ENCODE measurements around the gene CLEC4C.
"Not testable (repeated sequence)": the region's sequence is repeated elsewhere in the genome, so short reads cannot be mapped to it uniquely, and the experiment has no call there.

The CLEC4C gene, protein sequence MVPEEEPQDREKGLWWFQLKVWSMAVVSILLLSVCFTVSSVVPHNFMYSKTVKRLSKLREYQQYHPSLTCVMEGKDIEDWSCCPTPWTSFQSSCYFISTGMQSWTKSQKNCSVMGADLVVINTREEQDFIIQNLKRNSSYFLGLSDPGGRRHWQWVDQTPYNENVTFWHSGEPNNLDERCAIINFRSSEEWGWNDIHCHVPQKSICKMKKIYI

GRCh38 chr12:7747246-7747645 is at the start of gene CLEC4C:
Gene CLEC4C, minus strand, starts transcription at chr12:7747375. Its CDS starts 27 bp downstream, at chr12:7747348.
- DNase-seq (ENCODE audit: low spot score): no peak

DNA sequence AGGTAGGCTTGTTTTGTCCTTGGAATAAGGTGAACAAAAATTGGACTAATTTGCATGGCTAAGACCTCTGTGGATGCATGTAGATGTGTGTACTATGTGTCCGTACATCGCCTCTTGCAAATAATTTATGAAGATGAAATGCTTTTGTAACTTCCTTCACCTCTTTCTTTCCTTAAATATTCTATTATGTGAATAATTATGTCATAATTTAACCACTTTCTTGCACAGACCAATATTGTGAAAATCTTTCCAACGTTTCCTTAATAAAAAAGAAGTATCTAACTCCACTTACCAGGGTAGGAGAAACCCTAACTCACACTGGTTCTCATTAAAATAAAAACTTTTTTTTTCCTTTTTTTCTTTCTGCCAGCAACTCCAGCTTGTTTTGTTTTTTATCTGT is 46.0 kb upstream of the CLEC4C start:
- no peak for DNase-seq (ENCODE audit: low spot score)

DNA sequence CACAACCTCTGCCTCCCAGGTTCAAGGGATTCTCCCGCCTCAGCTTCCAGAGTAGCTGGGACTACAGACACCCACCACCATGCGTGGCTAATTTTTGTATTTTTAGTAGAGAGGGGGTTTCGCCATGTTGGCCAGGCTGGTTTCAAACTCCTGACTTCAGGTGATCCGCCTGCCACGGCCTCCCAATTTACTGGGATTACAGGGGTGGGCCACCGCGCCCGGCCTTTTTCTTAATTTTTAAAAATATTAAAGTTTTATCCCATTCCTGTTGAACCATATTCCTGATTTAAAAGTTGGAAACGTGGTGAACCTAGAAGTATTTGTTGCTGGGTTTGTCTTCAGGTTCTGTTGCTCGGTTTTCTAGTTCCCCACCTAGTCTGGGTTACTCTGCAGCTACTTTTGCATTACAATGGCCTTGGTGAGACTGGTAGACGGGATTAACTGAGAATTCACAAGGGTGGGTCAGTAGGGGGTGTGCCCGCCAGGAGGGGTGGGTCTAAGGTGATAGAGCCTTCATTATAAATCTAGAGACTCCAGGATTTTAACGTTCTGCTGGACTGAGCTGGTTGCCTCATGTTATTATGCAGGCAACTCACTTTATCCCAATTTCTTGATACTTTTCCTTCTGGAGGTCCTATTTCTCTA is 41.8 kb upstream of the CLEC4C start, which contains the start of gene NANOG:
Gene NANOG, plus strand, starts transcription at position 519 of the 645 bp plus-strand sequence. CDS start 213 bp downstream, outside the sequence.
- not testable (repeated sequence) for DNase-seq (ENCODE audit: low spot score)

GRCh38 chr12:7788294-7788660 is 41.1 kb upstream of the CLEC4C start:
- no peak for DNase-seq (ENCODE audit: low spot score)

DNA sequence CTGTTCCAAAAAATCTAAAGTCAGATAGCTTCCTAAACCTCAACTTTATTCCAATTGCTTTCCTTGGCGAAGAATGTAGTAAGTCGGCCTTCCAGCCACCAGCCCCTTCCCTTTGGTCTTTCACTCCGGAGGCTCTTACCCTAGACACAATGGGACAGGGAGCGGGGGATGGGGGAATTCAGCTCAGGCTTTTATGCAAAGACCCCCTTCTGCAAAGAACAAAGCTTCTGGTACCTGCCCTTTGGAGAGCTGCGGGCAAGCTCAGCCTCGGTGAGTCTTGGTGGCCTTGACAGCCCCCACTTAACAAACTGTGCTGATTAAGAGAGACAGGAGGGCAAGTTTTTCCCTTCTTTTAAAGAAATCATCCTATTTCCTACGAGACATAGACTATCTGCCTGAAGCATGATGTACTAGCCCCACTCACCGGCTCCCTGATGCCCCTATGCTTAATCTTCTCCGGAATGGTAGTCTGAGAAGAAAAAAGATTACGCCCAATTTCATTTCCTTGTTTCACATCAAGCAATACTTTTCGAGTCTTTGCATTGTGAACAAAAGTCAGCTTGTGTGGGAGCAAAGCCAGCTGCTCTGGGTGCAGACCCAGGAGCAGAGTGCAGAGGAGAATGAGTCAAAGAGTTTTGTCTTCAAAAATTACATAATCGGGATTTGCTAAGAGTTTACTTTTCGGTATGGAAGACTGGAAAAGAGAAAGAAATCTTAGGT is 40.6 kb upstream of the CLEC4C start:
- DNase-seq (ENCODE audit: low spot score): no peak

DNA sequence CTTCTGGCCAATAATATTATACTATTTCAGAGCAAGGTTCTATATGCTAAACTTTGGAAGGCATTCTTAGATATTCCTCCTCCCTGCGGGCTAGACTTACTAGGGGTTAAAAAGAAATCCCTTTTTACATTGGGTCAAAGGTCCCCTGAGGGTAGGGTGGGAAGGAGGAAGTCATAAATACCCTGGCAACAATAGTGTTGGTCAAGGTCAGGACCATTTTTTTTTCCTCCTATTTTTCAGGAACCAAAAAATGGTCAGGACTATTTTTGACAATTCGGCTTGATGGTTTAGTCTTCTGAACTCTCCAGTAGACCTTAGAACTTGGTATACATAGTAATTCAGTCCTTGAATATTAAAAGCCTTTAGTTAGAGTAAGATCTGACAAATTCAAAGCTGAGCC is 37.5 kb upstream of the CLEC4C start:
- DNase-seq (ENCODE audit: low spot score): no peak

DNA sequence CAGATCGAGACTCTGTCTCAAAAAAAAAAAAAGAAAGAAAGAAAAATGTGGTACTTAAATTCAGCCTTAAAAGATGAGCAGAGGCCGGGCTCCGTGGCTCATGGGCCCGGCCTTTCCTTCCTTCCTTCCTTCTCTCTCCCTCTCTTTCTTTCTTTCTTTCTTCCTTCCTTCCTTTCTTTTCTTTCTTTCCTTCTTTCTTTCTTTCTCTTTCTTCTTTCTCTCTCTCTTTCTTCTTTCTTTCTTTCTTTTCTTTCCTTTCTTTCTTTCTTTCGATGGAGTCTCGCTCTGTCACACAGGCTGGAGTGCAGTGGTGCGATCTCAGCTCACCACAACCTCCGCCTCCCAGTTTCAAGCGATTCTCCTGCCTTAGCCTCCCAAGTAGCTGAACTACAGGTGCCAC is 36.3 kb upstream of the CLEC4C start:
- DNase-seq (ENCODE audit: low spot score): not testable (repeated sequence)

- DNase-seq (ENCODE audit: low spot score): no peak
Observed at GRCh38 chr12:7782055-7782454, 34.9 kb upstream of the CLEC4C start.

DNA sequence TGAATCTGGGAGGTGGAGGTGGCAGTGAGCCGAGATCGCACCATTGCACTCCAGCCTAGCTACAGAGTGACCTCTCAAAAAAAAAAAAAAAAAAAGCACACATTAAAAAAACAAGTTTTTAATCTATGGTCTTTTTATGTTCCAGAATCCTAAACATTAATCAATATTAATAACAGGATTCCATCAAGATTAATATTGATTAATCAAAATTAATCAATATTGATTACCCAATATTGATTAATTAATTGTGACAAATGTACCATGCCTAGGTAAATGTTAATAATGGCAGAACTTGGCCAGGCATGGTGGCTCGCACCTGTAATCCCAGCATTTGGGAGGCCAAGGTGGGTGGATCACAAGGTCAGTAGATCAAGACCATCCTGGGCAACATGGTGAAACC is 34.1 kb upstream of the CLEC4C start:
- DNase-seq (ENCODE audit: low spot score): no peak

DNA sequence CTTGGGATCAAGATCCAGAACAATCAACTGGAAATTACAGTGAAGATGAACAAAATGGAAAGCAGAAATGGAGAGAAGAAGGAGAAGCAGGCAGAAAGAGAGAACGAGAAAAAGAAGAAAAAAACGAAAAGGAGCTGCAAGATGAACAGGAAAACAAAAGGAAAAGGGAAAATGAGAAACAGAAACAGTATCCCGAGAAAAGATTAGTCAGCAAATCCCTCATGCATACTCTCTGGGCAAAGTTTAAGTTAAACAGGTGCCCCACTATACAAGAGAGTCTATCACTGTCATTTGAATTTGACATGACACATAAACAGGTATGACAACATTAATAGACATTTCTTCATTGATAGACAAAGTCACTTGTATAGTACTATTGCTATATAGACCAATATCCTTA is 22.8 kb upstream of the CLEC4C start:
- DNase-seq (ENCODE audit: low spot score): no peak

- DNase-seq (ENCODE audit: low spot score): no peak
Observed at GRCh38 chr12:7758766-7759140, 11.6 kb upstream of the CLEC4C start.

- DNase-seq (ENCODE audit: low spot score): no peak
Observed at GRCh38 chr12:7756993-7757392, 9.8 kb upstream of the CLEC4C start.

DNA sequence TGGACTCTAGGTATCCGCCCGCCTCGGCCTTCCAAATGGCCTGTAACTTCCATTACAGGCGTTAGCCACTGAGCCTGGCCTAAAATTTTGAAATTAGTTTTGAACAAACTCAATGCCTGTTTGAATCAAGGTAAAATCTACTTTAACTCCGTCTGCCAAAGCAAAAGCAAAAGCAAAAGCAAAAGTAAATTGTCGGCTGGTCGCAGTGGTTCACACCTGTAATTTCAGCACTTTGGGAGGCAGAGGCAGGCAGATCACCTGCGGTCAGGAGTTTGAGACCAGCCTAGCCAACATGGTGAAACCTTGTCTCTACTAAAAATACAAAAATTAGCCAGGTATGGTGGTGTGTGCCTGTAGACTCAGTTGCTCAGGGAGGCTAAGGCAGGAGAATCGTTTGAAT is 8.5 kb upstream of the CLEC4C start:
- peak; percentile 21 for DNase-seq (ENCODE audit: low spot score)

GRCh38 chr12:7751941-7752922 is 5.1 kb upstream of the CLEC4C start:
- DNase-seq (ENCODE audit: low spot score): not testable (repeated sequence)

GRCh38 chr12:7751394-7751793 is 4.2 kb upstream of the CLEC4C start:
- DNase-seq (ENCODE audit: low spot score): no peak

GRCh38 chr12:7750350-7750749 is 3.2 kb upstream of the CLEC4C start:
- no peak for DNase-seq (ENCODE audit: low spot score)

DNA sequence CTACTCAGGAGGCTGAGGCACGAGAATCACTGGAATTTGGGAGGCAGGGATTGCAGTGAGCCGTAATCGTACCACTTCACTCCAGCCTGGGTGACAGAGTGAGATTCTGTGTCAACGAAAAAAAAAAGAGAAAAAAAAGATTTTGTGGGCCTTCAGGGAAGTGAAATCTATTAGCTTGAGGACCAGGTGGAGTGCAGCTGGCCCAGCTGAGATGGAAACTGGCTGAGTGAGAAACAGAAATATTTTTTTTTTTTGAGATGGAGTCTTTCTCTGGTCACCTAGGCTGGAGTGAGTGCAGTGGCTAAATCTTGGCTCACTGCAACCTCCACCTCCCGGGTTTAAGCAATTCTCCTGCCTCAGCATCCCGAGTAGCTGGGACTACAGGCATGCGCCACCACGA is 2.3 kb upstream of the CLEC4C start:
- no peak for DNase-seq (ENCODE audit: low spot score)

GRCh38 chr12:7748852-7749251 is 1.7 kb upstream of the CLEC4C start:
- DNase-seq (ENCODE audit: low spot score): no peak

- no peak for DNase-seq (ENCODE audit: low spot score)
Observed at GRCh38 chr12:7732993-7733392, 14.2 kb downstream of the CLEC4C start.

DNA sequence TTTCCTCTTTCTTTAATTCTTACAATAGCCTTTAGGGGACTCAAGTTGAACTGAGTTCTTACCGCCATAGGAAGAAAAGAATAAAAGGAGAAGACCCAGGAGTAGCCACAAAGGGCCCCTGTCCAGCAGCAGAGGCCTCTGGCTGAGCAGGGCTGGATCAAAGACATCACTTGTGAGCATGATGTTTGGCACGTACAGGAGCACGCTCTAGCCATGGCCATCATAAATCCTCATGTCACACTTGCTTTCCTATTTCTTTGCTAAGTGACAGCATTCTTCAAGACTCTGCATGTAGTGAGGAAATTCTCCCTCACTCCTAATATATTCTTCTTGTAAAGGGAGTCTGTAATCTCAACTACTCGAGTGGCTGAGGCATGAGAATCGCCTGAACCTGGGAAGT is 15.7 kb downstream of the CLEC4C start:
- no peak for DNase-seq (ENCODE audit: low spot score)

DNA sequence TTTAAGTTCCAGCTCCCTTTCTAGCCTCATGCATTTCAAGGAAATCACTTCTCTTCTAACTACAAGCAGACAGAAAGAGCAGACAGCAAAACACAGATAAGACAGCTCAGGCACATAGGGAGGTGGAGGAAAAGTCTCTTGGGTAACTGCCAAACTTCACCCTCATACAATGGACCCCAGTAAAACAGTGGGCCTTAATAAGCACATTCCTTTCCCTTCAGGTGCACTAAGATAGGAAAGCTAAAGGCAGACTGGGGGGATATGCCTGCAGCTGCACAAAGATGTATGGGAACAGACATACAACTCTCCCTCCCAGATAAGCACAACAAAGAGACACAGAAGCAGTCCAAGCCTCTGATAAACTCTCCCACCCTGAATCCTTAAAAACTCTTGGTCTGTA is 16.2 kb downstream of the CLEC4C start:
- DNase-seq (ENCODE audit: low spot score): not testable (repeated sequence)

DNA sequence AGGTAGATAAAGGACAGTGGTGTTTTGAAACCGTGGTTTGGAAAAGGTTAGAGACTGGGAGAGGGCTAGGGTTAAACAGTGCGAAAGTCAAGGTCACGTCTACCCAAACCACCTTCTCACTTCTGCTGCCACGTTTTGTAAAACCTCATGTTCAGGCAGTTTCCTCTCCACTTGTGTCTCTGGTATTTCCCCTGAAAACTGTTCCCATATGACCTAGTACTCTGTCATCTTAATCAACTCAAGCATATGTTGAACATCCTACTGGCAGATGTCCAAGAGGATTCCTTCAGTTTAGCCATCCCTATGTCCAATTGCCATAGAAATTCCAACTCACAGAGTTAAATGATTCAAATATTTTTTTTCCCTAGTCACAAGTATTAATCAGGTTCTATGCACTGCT is 17.4 kb downstream of the CLEC4C start:
- DNase-seq (ENCODE audit: low spot score): no peak
